HCT116 (cell line): Measurements from ENCODE around the gene SGK1. TPM values are rescaled to one million over a fixed set of nuclear protein-coding genes. Genes with fewer than 3 reads are reported as not detected.

Source experiments
- ATAC-seq: fragments of 200-7000 bp; cut with Tn5 transposase; 2 replicates; pipeline ENCODE4 v1.9.1; 2020; ENCODE audit warnings: mild to moderate bottlenecking, moderate library complexity
- BruUV-seq: library from RNA; stranded (reverse); fragments of 400-500 nt; replicated peaks from 2 replicates; lab custom pipeline; 2021; lab: Mats Ljungman, UMichigan
- CTCF ChIA-PET: fragments of 300-600 bp; sonication (Branson Sonifier 250); formaldehyde crosslinking; loops from one replicate; lab custom pipeline; 2021; ENCODE audit warnings: antibody characterized with exemption; lab: Charles Lee
- POLR2A ChIA-PET: fragments of 300-600, 350-600 bp; sonication (Branson Sonifier 250); formaldehyde crosslinking; loops from one replicate; lab custom pipeline; 2021; ENCODE audit warnings: antibody characterized with exemption; lab: Charles Lee
- RAD21 ChIA-PET, 2 experiments: fragments of 300-600 bp; sonication (Branson Sonifier 250); formaldehyde crosslinking; loops; one replicate each; lab custom pipeline; 2023; ENCODE audit warnings: low total read pairs in 2 of 2; ENCODE audit not compliant: uncharacterized antibody in 2 of 2, unreplicated experiment in 2 of 2, low non-redundant PET in 1 of 2; lab: Charles Lee
- DNase-seq: peaks from one replicate; pipeline ENCODE4 v3.0.0-alpha.2; 2010; ENCODE audit warnings: low read depth, low spot score
- H2AFZ ChIP-seq: fragments of 200-600 bp; shearing (Covaris generic), sonication (generic); 2 replicates; pipeline ENCODE4 v1.6.1; 2017; ENCODE audit warnings: low read depth, mixed run types, mixed read lengths, antibody characterized with exemption, low read length; ENCODE audit not compliant: poor library complexity, severe bottlenecking
- H3K27ac ChIP-seq: 2 replicates; pipeline ENCODE4 v1.5.1; 2012; ENCODE audit warnings: low read depth, low read length
- H3K27me3 ChIP-seq: fragments of 200-600 bp; sonication (generic); 2 replicates; pipeline ENCODE4 v1.6.1; 2016; ENCODE audit warnings: mixed run types, low read length, mixed read lengths; ENCODE audit not compliant: insufficient read depth
- H3K36me3 ChIP-seq, 2 experiments: fragments of 200-500 bp in 1 of 2; fragments of 200-600 bp in 1 of 2; sonication (Bioruptor generic) in 1 of 2; sonication (generic) in 1 of 2; 2 replicates each; pipeline versions ENCODE4 v1.5.1 to v1.6.1; 2014 to 2016; ENCODE audit warnings: low read length in 2 of 2, inconsistent platforms in 1 of 2, mixed read lengths in 1 of 2, mixed run types in 1 of 2; ENCODE audit not compliant: insufficient read depth in 2 of 2, control insufficient read depth in 1 of 2
- H3K4me1 ChIP-seq, 2 experiments: fragments of 200-600 bp in 1 of 2; sonication (generic) in 1 of 2; 2 replicates each; pipeline versions ENCODE4 v1.5.1 to v1.6.1; 2012 to 2017; ENCODE audit warnings: low read length in 2 of 2, inconsistent platforms in 1 of 2, mild to moderate bottlenecking in 1 of 2, mixed read lengths in 1 of 2, mixed run types in 1 of 2, moderate library complexity in 1 of 2; ENCODE audit not compliant: insufficient read depth in 2 of 2, control insufficient read depth in 1 of 2
- H3K4me2 ChIP-seq: fragments of 200-600 bp; sonication (generic); 2 replicates; pipeline ENCODE4 v1.6.1; 2017; ENCODE audit warnings: mixed run types, low read length, mixed read lengths
- H3K4me3 ChIP-seq, 2 experiments: fragments of 200-600 bp in 1 of 2; sonication (generic) in 1 of 2; replicated peaks in 1 of 2; 2 replicates each; pipeline ENCODE4 v1.5.1; 2011 to 2016; ENCODE audit warnings: low read length in 2 of 2, control low read depth in 1 of 2, low read depth in 1 of 2, mild to moderate bottlenecking in 1 of 2, mixed read lengths in 1 of 2, mixed run types in 1 of 2
- H3K79me2 ChIP-seq: fragments of 200-600 bp; sonication (generic); 2 replicates; pipeline ENCODE4 v1.6.1; 2017; ENCODE audit warnings: mild to moderate bottlenecking, mixed run types, low read length, moderate library complexity, mixed read lengths; ENCODE audit not compliant: insufficient read depth
- H3K9ac ChIP-seq: fragments of 200-600 bp; sonication (generic); 2 replicates; pipeline ENCODE4 v1.6.1; 2016; ENCODE audit warnings: low read length, mixed read lengths
- H3K9me2 ChIP-seq: fragments of 200-600 bp; sonication (generic), shearing (Covaris generic); 2 replicates; pipeline ENCODE4 v1.6.1; 2017; ENCODE audit warnings: mixed run types, mild to moderate bottlenecking, moderate library complexity; ENCODE audit not compliant: insufficient read depth
- H3K9me3 ChIP-seq, 2 experiments: fragments of 200-500 bp in 1 of 2; fragments of 200-600 bp in 1 of 2; sonication (Bioruptor generic) in 1 of 2; sonication (generic) in 1 of 2; 2 replicates each; pipeline ENCODE4 v1.6.1; 2014 to 2017; ENCODE audit warnings: low read length in 2 of 2, mixed read lengths in 2 of 2, inconsistent platforms in 1 of 2, low read depth in 1 of 2, mild to moderate bottlenecking in 1 of 2, mixed run types in 1 of 2, moderate library complexity in 1 of 2; ENCODE audit not compliant: control insufficient read depth in 1 of 2, insufficient read depth in 1 of 2
- H4K20me1 ChIP-seq: fragments of 200-600 bp; sonication (generic), shearing (Covaris generic); 2 replicates; pipeline ENCODE4 v1.6.1; 2017; ENCODE audit warnings: mixed run types, mild to moderate bottlenecking, moderate library complexity; ENCODE audit not compliant: insufficient read depth
- ATF3 ChIP-seq: IDR thresholded peaks from 2 replicates; pipeline ENCODE4 v1.6.1; 2012
- CBX3 ChIP-seq: IDR thresholded peaks from 2 replicates; pipeline ENCODE4 v1.6.1; 2012; ENCODE audit warnings: low read depth
- CTCF ChIP-seq, 3 experiments: fragments of 200-600 bp in 1 of 3; sonication (generic) in 1 of 3; IDR thresholded peaks in 2 of 3; conservative IDR thresholded peaks in 1 of 3; 2 replicates each; pipeline ENCODE4 v1.5.1; 2012 to 2017; ENCODE audit warnings: low read depth in 2 of 3, low read length in 2 of 3, antibody characterized with exemption in 1 of 3, borderline replicate concordance in 1 of 3, control low read depth in 1 of 3, mild to moderate bottlenecking in 1 of 3, mixed read lengths in 1 of 3, mixed run types in 1 of 3, moderate library complexity in 1 of 3; ENCODE audit not compliant: insufficient read depth in 1 of 3
- ELF1 ChIP-seq: IDR thresholded peaks from 2 replicates; pipeline ENCODE4 v1.6.1; 2012; ENCODE audit warnings: low read depth, borderline replicate concordance
- EZH2 ChIP-seq: fragments of 200-600 bp; sonication (generic); IDR thresholded peaks from 2 replicates; pipeline ENCODE4 v1.6.1; 2017; ENCODE audit warnings: antibody characterized with exemption, mixed run types
- FOSL1 ChIP-seq: IDR thresholded peaks from 2 replicates; pipeline ENCODE4 v1.6.1; 2012; ENCODE audit warnings: low read depth
- JUND ChIP-seq: IDR thresholded peaks from 2 replicates; pipeline ENCODE4 v1.6.1; 2012
- POLR2AphosphoS5 ChIP-seq: IDR thresholded peaks from 2 replicates; pipeline ENCODE4 v1.6.1; 2011; ENCODE audit warnings: mild to moderate bottlenecking, low read depth, low read length, moderate library complexity
- RAD21 ChIP-seq: IDR thresholded peaks from 2 replicates; pipeline ENCODE4 v1.6.1; 2012; ENCODE audit warnings: low read depth, mild to moderate bottlenecking
- SIN3A ChIP-seq: IDR thresholded peaks from 2 replicates; pipeline ENCODE4 v1.6.1; 2012; ENCODE audit warnings: low read depth
- TCF7L2 ChIP-seq: IDR thresholded peaks from 2 replicates; pipeline ENCODE4 v1.7.0; 2011; ENCODE audit warnings: borderline replicate concordance, inconsistent platforms; ENCODE audit not compliant: insufficient read depth, insufficient read length; ENCODE audit errors: extremely low read depth
- ZNF274 ChIP-seq: fragments of 200-500 bp; sonication (Bioruptor generic); IDR thresholded peaks from 2 replicates; pipeline ENCODE4 v1.6.1; 2014; ENCODE audit warnings: mild to moderate bottlenecking, low read depth, low read length, inconsistent platforms
- intact Hi-C: fragments of 100-400 bp; cut with micrococcal nuclease; formaldehyde crosslinking; loops from 2 replicates; pipeline ENCODE4 v1.10.0; 2022
- total RNA-seq: library from RNA; stranded (reverse); gene quantifications from one replicate; pipeline ENCODE4 v1.2.1, GENCODE V29; 2021; ENCODE audit not compliant: unreplicated experiment
- TF ChIP-seq, protein P1 (sequence below): IDR thresholded peaks from 2 replicates; pipeline ENCODE4 v1.6.1; 2012; ENCODE audit warnings: low read depth
- TF ChIP-seq, protein P2 (sequence below): IDR thresholded peaks from 2 replicates; pipeline ENCODE4 v1.6.1; 2011; ENCODE audit warnings: mild to moderate bottlenecking, low read length, moderate library complexity; ENCODE audit not compliant: insufficient replicate concordance; ENCODE audit errors: extremely low read depth
- TF ChIP-seq, protein P3 (sequence below): IDR thresholded peaks from 2 replicates; pipeline ENCODE4 v1.6.1; 2012

SGK1 gene
- total RNA-seq, 1 experiment from 2014 or later, result 4.5 TPM

GRCh38 chr6:134323294-134323693 is 5.4 kb upstream of the SGK1 start:
- TF ChIP-seq POLR2AphosphoS5 (no peak), FOSL1 (no peak), CBX3 (no peak), SIN3A (no peak), ELF1 (no peak), ZNF274 (no peak), EZH2 (no peak), CTCF (IDR thresholded peaks at IDR 0.05 in 2 of 3, conservative IDR thresholded peaks at IDR 0.05 in 1 of 3; ENCODE audit: borderline replicate concordance in 1 of 3, insufficient read depth in 1 of 3, low read depth in 2 of 3, low read length in 2 of 3) (no peak), ATF3 (no peak), TCF7L2 (no peak), JUND (no peak), RAD21 (no peak)
- TF ChIP-seq, protein P1, sequence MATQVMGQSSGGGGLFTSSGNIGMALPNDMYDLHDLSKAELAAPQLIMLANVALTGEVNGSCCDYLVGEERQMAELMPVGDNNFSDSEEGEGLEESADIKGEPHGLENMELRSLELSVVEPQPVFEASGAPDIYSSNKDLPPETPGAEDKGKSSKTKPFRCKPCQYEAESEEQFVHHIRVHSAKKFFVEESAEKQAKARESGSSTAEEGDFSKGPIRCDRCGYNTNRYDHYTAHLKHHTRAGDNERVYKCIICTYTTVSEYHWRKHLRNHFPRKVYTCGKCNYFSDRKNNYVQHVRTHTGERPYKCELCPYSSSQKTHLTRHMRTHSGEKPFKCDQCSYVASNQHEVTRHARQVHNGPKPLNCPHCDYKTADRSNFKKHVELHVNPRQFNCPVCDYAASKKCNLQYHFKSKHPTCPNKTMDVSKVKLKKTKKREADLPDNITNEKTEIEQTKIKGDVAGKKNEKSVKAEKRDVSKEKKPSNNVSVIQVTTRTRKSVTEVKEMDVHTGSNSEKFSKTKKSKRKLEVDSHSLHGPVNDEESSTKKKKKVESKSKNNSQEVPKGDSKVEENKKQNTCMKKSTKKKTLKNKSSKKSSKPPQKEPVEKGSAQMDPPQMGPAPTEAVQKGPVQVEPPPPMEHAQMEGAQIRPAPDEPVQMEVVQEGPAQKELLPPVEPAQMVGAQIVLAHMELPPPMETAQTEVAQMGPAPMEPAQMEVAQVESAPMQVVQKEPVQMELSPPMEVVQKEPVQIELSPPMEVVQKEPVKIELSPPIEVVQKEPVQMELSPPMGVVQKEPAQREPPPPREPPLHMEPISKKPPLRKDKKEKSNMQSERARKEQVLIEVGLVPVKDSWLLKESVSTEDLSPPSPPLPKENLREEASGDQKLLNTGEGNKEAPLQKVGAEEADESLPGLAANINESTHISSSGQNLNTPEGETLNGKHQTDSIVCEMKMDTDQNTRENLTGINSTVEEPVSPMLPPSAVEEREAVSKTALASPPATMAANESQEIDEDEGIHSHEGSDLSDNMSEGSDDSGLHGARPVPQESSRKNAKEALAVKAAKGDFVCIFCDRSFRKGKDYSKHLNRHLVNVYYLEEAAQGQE, result no peak
- TF ChIP-seq, protein P2, sequence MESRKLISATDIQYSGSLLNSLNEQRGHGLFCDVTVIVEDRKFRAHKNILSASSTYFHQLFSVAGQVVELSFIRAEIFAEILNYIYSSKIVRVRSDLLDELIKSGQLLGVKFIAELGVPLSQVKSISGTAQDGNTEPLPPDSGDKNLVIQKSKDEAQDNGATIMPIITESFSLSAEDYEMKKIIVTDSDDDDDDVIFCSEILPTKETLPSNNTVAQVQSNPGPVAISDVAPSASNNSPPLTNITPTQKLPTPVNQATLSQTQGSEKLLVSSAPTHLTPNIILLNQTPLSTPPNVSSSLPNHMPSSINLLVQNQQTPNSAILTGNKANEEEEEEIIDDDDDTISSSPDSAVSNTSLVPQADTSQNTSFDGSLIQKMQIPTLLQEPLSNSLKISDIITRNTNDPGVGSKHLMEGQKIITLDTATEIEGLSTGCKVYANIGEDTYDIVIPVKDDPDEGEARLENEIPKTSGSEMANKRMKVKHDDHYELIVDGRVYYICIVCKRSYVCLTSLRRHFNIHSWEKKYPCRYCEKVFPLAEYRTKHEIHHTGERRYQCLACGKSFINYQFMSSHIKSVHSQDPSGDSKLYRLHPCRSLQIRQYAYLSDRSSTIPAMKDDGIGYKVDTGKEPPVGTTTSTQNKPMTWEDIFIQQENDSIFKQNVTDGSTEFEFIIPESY, result no peak
- TF ChIP-seq, protein P3, sequence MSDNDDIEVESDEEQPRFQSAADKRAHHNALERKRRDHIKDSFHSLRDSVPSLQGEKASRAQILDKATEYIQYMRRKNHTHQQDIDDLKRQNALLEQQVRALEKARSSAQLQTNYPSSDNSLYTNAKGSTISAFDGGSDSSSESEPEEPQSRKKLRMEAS, result no peak
- Histone ChIP-seq H3K79me2 (no peaks in the 10 kb centered on the region), H3K4me2 (no peak overlapping the region), H3K4me3 (no peak overlapping the region), H4K20me1 (no peaks in the 10 kb centered on the region), H3K9me2 (no peaks in the 10 kb centered on the region), H3K36me3 (no peaks in the 10 kb centered on the region), H2AFZ (no peak overlapping the region), H3K9me3 (peaks cover 0 to 4% of the 10 kb centered on the region in 2 experiments; a peak in 1 of 4 replicates), H3K9ac (no peak overlapping the region), H3K27me3 (no peaks in the 10 kb centered on the region), H3K27ac (no peak overlapping the region), H3K4me1 (no peaks in the 10 kb centered on the region)
- BruUV-seq, result no TSS peak
- no peak for DNase-seq
- CTCF ChIA-PET, result no interaction called here
- ATAC-seq, result no peak
- intact Hi-C loops, result no loop called here
- RAD21 ChIA-PET, result interaction anchor here in 1 of 2 experiments (0.6 kb wide), 1 partner anchor 151 kb away, joined by 3 read pairs; no protein-coding TSS in a partner anchor
- POLR2A ChIA-PET, result no interaction called here
